Activated gamma-delta T cell (primary cell): ENCODE results near the gene HRAS.
"Not testable (repeated sequence)": the region's sequence is repeated elsewhere in the genome, so short reads cannot be mapped to it uniquely, and the experiment has no call there.

ENCODE experiments used
- DNase-seq: peaks from one replicate; lab custom pipeline; 2025; lab: John Stamatoyannopoulos, UW
- total RNA-seq, 2 donors: gene quantifications; one replicate each; lab custom pipeline; 2026; lab: John Stamatoyannopoulos, UW

Gene HRAS
- total RNA-seq, result 22.9 to 24.2 reads per million in 2 donors

GRCh38 chr11:535519-536454 is at the start of gene HRAS:
TSS of gene HRAS (minus strand) at chr11:535576.
- DNase-seq, result peak; percentile 95

GRCh38 chr11:584287-584686 is 48.9 kb upstream of the HRAS start:
- DNase-seq, result no peak

DNA sequence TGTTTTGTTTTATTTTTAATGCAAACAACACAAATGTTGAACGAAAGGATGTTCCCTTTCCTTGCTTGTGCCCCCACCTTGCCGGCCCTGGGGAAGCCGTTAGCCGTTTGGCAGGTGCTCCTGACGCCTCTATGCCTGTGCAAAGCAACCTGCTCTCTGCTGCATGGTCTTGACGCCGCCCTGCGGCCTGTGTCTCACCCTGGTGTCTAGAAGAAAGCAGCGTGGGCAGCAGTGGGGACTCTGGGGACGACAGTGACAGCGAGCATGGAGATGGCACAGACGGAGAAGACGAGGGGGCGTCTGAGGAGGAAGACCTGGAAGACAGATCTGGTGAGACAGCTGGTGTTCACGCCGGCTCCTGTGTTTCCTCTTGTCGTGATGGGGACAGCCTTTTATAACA is 46.4 kb upstream of the HRAS start:
- DNase-seq, result no peak

DNA sequence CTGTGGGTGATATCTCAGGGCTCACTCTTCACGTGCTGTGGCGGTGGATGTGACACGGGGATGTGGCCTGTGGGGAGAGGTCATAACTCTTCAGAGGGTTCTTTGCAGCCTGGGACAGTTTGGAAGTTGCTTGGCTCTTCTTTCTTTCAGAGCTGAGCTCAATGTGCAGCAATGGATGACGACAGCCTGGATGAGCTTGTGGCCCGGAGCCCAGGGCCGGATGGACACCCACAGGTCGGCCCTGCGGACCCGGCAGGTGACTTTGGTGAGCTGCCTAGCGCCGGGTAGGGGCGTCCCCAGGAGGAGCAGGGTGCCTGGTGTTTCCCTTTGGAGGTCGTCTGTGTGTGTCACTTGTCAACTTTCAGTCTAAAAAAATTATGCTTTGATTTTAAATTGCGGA is 46.0 kb upstream of the HRAS start:
- no peak for DNase-seq

DNA sequence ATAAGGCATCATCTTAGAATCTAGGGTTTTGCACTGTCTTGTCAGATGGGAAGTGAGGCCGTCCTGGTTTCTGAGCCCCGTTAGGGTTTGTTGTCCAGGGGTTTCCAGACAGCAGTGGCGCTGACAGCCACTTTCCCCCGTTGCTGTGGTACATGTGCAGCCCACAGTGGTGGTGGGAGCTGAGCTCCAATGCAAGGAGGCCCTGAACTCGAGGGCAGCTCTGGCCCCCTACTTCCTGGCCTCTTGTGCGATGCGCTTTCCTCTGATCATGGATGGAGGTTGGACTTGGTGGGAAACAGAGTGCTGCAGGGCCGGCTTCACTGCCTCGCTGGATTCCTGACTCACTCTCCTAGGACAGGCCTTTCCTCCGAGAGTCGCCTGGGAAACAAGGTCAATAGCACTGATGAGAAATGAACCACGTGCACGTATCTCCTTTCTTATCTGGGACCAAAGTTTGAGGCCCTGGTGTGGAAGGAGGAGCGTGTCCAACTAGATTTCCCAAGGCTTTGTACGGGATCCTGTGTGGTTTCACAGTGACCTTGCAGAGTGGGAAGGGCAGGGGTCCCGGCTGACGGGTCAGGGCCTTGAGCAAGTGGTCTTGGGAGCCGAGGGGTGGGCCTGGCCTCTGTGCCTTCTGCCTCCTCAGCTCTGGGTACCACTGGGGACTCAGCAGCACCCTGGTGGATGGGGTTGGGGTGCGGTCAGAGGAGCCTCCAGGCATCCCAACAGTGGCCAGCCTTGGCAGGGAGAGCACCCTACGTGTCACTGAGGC is 44.6 kb upstream of the HRAS start:
- DNase-seq, result no peak

DNA sequence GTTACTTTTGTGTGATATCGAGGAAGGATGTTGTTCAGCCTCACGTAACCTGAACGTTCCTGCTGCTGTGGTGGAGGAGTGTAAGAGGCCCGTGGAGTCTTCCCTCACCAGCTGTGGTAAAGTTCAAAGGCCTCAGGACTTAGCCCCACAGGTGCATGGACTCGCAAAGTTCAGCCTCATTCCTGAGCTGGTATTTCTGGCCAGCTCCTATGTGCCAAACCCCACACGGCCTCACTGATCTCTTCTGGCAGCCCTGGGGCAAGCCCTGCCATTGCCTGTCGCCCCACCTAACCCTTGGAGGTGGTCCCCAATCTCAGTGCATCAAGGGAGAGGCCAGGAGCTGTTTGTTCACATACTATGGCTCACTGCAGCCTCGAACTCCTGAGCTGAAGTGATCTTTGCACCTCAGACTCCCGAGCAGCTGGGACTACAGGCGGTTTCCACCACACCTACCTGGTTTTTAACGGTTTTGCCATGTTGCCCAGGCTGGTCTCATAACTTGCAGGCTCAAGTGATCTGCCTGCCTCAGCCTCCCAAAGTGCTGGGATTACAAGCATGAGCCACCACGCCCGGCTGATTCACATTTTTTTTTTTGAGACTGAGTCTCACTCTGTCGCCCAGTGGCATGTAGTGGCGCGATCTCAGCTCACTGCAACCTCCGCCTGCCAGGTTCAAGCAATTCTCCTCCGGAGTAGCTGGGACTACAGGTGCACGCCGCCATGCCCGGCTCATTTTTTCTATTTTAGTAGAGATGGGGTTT is 43.1 kb upstream of the HRAS start:
- DNase-seq, result no peak

DNA sequence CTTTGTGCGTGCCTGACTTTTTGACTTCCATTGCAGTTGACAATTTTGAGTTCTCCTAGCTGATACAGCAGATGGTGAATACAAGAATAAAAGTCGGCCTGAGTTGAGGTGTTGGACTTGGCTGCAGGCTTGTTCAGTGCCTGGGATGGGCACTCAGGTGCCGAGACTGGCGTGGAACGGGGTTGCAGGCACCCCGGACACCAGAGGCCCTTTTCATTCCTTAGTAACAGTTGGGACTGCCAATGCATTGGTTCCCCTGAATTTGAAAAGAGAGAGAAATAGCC is 42.2 kb upstream of the HRAS start:
- no peak for DNase-seq

DNA sequence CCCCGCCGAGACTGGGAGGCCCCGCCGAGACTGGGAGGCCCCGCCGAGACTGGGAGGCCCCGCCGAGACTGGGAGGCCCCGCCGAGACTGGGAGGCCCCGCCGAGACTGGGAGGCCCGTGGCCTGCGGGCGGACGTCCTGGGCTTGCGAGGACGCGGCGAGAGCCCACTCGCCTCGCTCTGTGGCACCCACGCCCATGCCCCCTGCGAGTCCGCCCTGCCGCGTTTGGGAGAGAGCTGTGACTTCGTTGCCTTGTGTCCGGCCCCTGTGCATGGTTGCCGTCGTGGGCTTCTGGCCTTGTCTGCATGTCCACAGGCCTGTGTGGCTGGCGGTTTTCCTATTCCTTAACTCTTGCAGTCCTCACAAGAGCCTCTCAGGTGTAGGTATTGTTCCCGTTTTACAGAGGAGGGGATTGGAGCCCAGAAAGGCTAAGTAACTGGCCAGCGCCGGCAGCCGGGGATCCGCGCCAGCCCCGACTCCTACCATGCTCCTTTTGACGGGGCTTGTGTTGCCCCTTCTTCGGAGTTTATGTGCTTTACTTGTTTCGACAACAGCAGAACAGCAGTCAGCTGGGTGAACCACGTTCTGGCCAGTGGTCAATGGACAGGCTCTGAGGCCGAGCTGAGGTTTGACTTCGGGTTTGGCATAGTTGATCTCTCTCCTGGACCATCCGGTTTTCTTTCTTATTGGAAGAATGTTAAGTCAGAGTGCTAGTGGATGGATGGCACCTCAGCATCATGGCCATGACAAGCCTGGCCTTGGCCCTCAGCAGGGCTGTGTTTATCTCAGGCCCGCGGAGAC is 41.6 kb upstream of the HRAS start:
- DNase-seq, result peak; percentile 48

GRCh38 chr11:575996-576768 is 40.8 kb upstream of the HRAS start, which contains the start of gene PHRF1:
TSS of gene PHRF1 (plus strand) at chr11:576470. CDS start at chr11:581513, 5,043 bp downstream.
- DNase-seq, result peak; percentile 93

- DNase-seq, result no peak
These were observed 40.1 kb upstream of the HRAS start for GRCh38 chr11:575313-575995.

DNA sequence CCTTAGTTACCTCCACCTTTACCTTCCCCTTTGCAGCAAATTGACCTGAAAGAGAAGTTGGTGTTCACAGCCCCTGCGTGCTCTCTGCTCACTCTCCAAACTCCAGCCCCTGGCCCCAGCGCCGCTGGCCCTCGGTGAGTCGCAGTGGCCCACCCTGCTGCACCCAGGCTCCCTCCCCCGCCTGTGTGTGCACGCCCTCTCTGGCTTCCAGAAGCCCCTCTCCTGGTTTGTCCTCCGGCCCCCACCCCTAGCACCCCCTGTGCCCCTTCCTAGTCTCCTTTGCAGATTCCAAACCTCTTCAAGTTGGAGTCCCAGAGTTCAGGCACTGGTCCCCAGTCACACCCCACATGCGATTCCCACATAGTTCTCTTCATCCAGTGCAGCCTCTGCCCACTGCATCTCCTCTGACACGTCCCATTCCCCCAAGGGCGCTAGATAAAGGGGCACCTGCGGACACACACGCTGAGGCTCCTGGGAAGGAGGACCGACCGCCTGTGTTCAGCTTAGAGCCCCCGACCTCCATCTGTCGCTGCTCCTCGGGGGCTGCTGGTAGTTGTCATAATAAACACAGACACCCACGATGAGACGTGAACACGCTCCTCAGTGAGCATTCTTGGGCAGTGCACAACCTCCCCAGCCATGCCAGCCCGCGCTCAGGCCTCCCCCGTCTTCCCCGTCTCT is 39.4 kb upstream of the HRAS start:
- no peak for DNase-seq

GRCh38 chr11:574031-574570 is 38.7 kb upstream of the HRAS start:
- DNase-seq, result not testable (repeated sequence)

- DNase-seq, result no peak
These were observed 37.9 kb upstream of the HRAS start for GRCh38 chr11:573146-573759.

DNA sequence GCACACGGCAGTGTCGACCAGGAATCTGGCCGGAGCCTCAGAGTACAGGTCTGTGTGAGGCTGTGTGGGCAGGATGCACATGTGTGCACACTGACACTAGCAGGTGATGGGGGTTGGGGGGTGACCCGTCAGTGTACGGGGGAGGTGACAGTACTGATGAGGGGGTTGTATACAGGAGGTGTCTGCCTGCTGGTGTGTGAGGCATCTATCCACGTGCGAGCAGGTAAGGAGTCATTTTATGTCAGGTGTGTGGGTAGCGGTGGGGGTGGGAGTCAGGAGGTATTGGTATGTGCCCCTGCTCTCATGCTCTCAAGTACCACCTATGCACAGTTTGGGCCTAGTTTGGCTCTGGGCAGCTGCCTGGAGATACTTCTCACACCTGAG is 36.4 kb upstream of the HRAS start:
- no peak for DNase-seq

DNA sequence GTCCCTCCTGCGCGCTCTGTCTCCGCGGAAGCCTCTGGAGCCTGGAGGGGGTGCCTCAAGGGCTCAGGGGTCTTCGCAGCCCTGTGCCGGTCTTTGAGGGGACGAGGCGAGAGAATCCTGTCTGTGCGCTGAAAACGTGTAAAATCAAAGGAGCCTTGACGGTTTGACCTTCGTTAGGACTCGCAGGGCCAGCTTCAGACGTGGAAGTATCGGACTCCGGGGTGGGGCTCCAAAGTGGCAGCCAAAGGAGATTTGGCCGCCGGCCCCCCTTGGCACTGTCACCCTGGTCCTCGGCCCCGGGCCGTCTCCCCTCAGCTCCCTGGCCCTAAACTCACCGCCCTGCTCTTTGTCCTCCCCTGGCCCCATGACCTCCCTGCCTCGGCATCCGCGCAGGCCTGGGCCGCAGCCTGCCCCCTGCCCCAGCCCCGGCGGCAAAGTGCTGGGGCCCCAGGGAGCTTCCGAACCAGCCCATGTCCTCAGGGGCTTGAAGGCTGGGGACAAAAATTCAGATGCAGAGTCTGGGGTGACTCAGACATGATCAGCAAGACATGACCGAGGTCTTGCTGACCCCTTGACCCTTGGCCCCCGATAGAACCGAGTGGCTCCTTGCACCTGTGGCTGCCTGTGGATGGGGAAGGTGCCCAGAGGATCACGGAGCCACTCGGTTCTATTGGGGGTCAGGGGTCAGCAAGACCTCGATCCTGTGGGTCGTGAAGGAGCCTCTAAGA is 33.9 kb upstream of the HRAS start:
- DNase-seq, result no peak

DNA sequence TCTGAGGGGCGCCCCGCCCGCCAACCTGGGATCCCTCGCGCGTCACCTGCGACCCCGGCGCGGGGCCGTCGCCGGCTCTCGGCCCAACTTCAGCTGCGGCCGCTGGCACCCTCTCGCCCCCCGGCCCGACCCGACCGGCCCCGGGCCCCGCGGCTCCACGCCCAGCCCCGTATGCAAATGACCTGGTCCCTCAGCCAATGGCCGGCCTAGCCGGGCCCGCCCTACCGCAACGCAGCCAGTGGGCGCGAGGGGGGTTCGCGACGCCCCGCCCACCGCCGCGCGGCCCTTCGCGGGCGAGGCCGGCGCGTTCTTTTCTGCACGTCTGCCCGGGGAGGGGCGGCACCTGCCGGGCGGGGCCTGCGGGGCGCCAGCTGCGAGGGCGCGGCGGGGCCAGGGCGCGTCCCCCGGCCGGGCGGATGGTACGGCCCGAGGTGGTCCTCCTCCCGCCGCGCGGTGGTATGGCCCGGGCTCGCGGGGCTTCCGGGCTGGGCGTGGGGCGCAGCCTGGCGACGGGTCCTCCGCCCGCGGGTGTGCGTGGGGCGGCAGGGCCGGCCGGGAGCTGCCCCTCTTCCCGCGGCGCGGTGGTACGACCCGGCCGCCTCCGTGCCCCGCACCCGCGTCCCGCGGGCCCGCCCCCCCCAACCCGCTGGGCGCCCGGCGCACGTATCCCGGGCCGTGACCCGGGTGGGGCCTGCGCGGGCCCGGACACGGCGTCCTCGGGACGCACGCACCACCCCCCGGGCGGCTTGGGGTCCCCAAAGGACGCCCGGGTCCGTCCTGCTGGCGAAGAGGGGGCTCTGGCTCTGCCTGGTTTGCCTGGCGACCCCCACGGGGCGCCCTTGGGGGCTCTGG is 33.2 kb upstream of the HRAS start:
- DNase-seq, result peak; percentile 96

GRCh38 chr11:567629-568292 is 32.4 kb upstream of the HRAS start:
- DNase-seq, result no peak
